Measurements from ENCODE around the gene ZCWPW1.
A peak's percentile ranks its signal among the peaks of the same experiment; 100 is the strongest.

The ZCWPW1 gene

GRCh38 chr7:100475549-100475948, 47.0 kb upstream of the ZCWPW1 start:
- H3K27me3 ChIP-seq (replicated peaks): no peaks in the 10 kb centered on the region
- peaks cover 18% of the 10 kb centered on the region for H3K36me3 ChIP-seq (replicated peaks)
- no peak for TF ChIP-seq CTCF (IDR thresholded peaks at IDR 0.05; ENCODE audit: low read depth, low read length, missing control alignments)
- H3K27ac ChIP-seq: no peak overlapping the region
- in situ Hi-C loops (cut with HindIII; ENCODE audit: low pct_ligation_motif_present, low sequenced_read_pairs): no loop called here
- no peak for DNase-seq
- peak overlapping the region; percentile 5 for H3K4me3 ChIP-seq (ENCODE audit: low read depth, low read length)

GRCh38 chr7:100472854-100473499, 44.5 kb upstream of the ZCWPW1 start:
- DNase-seq: peak; percentile 52
- Histone ChIP-seq H3K27ac (peak overlapping the region; percentile 10), H3K4me3 (ENCODE audit: low read depth, low read length) (no peak overlapping the region), H3K36me3 (replicated peaks) (peaks cover 35% of the 10 kb centered on the region), H3K27me3 (replicated peaks) (no peaks in the 10 kb centered on the region)
- in situ Hi-C loops (cut with HindIII; ENCODE audit: low pct_ligation_motif_present, low sequenced_read_pairs): no loop called here
- TF ChIP-seq CTCF (IDR thresholded peaks at IDR 0.05; ENCODE audit: low read depth, low read length, missing control alignments): no peak

- Histone ChIP-seq H3K27ac (no peak overlapping the region), H3K4me3 (ENCODE audit: low read depth, low read length) (no peak overlapping the region), H3K36me3 (replicated peaks) (peaks cover 35% of the 10 kb centered on the region), H3K27me3 (replicated peaks) (no peaks in the 10 kb centered on the region)
- no peak for TF ChIP-seq CTCF (IDR thresholded peaks at IDR 0.05; ENCODE audit: low read depth, low read length, missing control alignments)
- no peak for DNase-seq
- in situ Hi-C loops (cut with HindIII; ENCODE audit: low pct_ligation_motif_present, low sequenced_read_pairs): no loop called here
Observed at GRCh38 chr7:100472121-100472851, 43.8 kb upstream of the ZCWPW1 start.

- H3K27ac ChIP-seq: no peak overlapping the region
Observed at GRCh38 chr7:100471021-100471420, 42.5 kb upstream of the ZCWPW1 start.

GRCh38 chr7:100469227-100470044, 40.9 kb upstream of the ZCWPW1 start:
- Histone ChIP-seq H3K27me3 (replicated peaks) (no peaks in the 10 kb centered on the region), H3K27ac (no peak overlapping the region), H3K36me3 (replicated peaks) (peaks cover 42% of the 10 kb centered on the region), H3K4me3 (ENCODE audit: low read depth, low read length) (no peak overlapping the region)
- in situ Hi-C loops (cut with HindIII; ENCODE audit: low pct_ligation_motif_present, low sequenced_read_pairs): no loop called here
- TF ChIP-seq CTCF (IDR thresholded peaks at IDR 0.05; ENCODE audit: low read depth, low read length, missing control alignments): peak; percentile 98
- DNase-seq: peak; percentile 53

More at GRCh38 chr7:100471021-100471420, 42.5 kb upstream of the ZCWPW1 start:
- H3K4me3 ChIP-seq (ENCODE audit: low read depth, low read length): no peak overlapping the region
- in situ Hi-C loops (cut with HindIII; ENCODE audit: low pct_ligation_motif_present, low sequenced_read_pairs): no loop called here
- no peaks in the 10 kb centered on the region for H3K27me3 ChIP-seq (replicated peaks)
- H3K36me3 ChIP-seq (replicated peaks): peaks cover 41% of the 10 kb centered on the region
- no peak for DNase-seq
- TF ChIP-seq CTCF (IDR thresholded peaks at IDR 0.05; ENCODE audit: low read depth, low read length, missing control alignments): no peak

Measured in brain microvascular endothelial cell (primary cell).